Activated T-cell treated with anti-CD3 and anti-CD28 coated beads, Interleukin-2, amount 50 U/mL, for 4 hours (primary cell): ENCODE data around the gene PLAGL1. TPM values are rescaled to one million over a fixed set of nuclear protein-coding genes. Genes with fewer than 3 reads are reported as not detected.

Experiments
- ATAC-seq, 2 donors: fragments of 200-7000 bp; cut with Tn5 transposase; one replicate each; pipeline ENCODE4 v1.10.0; 2021
- DNase-seq: peaks from one replicate; pipeline ENCODE4 v3.0.0-alpha.2; 2020
- H3K27me3 Mint-ChIP-seq: one replicate; pipeline ENCODE4 v1.8.0; 2021; ENCODE audit warnings: low read depth, mixed read lengths
- H3K36me3 Mint-ChIP-seq: one replicate; pipeline ENCODE4 v1.8.0; 2022; ENCODE audit warnings: mixed read lengths; ENCODE audit not compliant: insufficient read depth
- H3K4me1 Mint-ChIP-seq: one replicate; pipeline ENCODE4 v1.8.0; 2021; ENCODE audit warnings: low read depth, mixed read lengths
- H3K4me3 Mint-ChIP-seq: one replicate; pipeline ENCODE4 v1.8.0; 2021; ENCODE audit warnings: mild to moderate bottlenecking, moderate library complexity, mixed read lengths
- H3K9me3 Mint-ChIP-seq: one replicate; pipeline ENCODE4 v1.8.0; 2021; ENCODE audit warnings: mixed read lengths
- total RNA-seq, 3 donors: library from RNA; stranded (reverse); gene quantifications; one replicate each; pipeline ENCODE4 v1.2.1, GENCODE V29; 2021

PLAGL1 gene
- total RNA-seq, 3 donors from 2014 or later = 6.5 to 8.9 (median 7.8) TPM

GRCh38 chr6:143912671-143913070 is 95.4 kb downstream of the PLAGL1 start:
- peaks cover 35% of the 10 kb centered on the region for H3K9me3 Mint-ChIP-seq
- H3K4me3 Mint-ChIP-seq = no peak overlapping the region
- H3K4me1 Mint-ChIP-seq = no peaks in the 10 kb centered on the region
- DNase-seq (no peak), ATAC-seq (no peak)
- peaks cover 17% of the 10 kb centered on the region for H3K36me3 Mint-ChIP-seq
- no peaks in the 10 kb centered on the region for H3K27me3 Mint-ChIP-seq

DNA sequence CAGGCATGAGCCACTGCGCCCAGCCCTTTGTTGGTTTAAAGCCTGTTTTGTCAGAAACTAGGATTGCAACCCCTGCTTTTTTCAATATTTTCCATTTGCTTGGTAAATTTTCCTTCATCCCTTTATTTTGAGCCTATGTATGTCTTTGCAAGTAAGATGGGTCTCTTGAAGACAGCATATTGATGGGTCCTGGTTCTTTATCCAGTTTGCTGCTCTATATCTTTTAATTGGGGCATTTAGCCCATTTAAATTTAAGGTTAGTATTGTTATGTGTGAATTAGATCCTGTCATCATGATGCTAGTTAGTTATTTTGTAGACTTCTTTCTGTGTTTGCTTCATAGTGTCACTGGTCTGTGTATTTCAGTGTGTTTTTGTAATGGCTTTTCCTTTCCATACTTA is 97.0 kb downstream of the PLAGL1 start:
- no peak for ATAC-seq
- Mint-ChIP-seq H3K4me3 (no peak overlapping the region), H3K36me3 (peaks cover 14% of the 10 kb centered on the region)

GRCh38 chr6:143902827-143903226 is 105.2 kb downstream of the PLAGL1 start:
- ATAC-seq (no peak), DNase-seq (no peak)
- Mint-ChIP-seq H3K9me3 (no peaks in the 10 kb centered on the region), H3K4me3 (no peak overlapping the region), H3K36me3 (no peaks in the 10 kb centered on the region), H3K4me1 (peaks cover 9% of the 10 kb centered on the region), H3K27me3 (no peaks in the 10 kb centered on the region)

More for the DNA sequence above, 97.0 kb downstream of the PLAGL1 start:
- Mint-ChIP-seq H3K4me1 (no peaks in the 10 kb centered on the region), H3K27me3 (no peaks in the 10 kb centered on the region), H3K9me3 (peaks cover 27% of the 10 kb centered on the region)
- no peak for DNase-seq

- H3K9me3 Mint-ChIP-seq = no peaks in the 10 kb centered on the region
- H3K4me1 Mint-ChIP-seq = peaks cover 9% of the 10 kb centered on the region
- DNase-seq = no peak
- no peaks in the 10 kb centered on the region for H3K36me3 Mint-ChIP-seq
- peak; percentile 78 to 80 for ATAC-seq
- no peaks in the 10 kb centered on the region for H3K27me3 Mint-ChIP-seq
- no peak overlapping the region for H3K4me3 Mint-ChIP-seq
These were observed 105.9 kb downstream of the PLAGL1 start for GRCh38 chr6:143901885-143902750.

GRCh38 chr6:143900358-143900757 is 107.7 kb downstream of the PLAGL1 start:
- no peak for ATAC-seq
- no peaks in the 10 kb centered on the region for H3K36me3 Mint-ChIP-seq
- no peaks in the 10 kb centered on the region for H3K9me3 Mint-ChIP-seq

GRCh38 chr6:143896126-143896860 is 111.8 kb downstream of the PLAGL1 start:
- no peaks in the 10 kb centered on the region for H3K9me3 Mint-ChIP-seq
- no peaks in the 10 kb centered on the region for H3K4me1 Mint-ChIP-seq
- no peaks in the 10 kb centered on the region for H3K27me3 Mint-ChIP-seq
- no peaks in the 10 kb centered on the region for H3K36me3 Mint-ChIP-seq
- ATAC-seq (no peak), DNase-seq (no peak)
- H3K4me3 Mint-ChIP-seq = no peak overlapping the region

More at GRCh38 chr6:143900358-143900757, 107.7 kb downstream of the PLAGL1 start:
- Mint-ChIP-seq H3K4me1 (peaks cover 9% of the 10 kb centered on the region), H3K4me3 (no peak overlapping the region), H3K27me3 (no peaks in the 10 kb centered on the region)
- no peak for DNase-seq

- no peaks in the 10 kb centered on the region for H3K27me3 Mint-ChIP-seq
- H3K4me3 Mint-ChIP-seq = no peak overlapping the region
- no peak for DNase-seq
- no peaks in the 10 kb centered on the region for H3K9me3 Mint-ChIP-seq
- ATAC-seq = no peak
- no peaks in the 10 kb centered on the region for H3K4me1 Mint-ChIP-seq
- H3K36me3 Mint-ChIP-seq = no peaks in the 10 kb centered on the region
These were observed 113.4 kb downstream of the PLAGL1 start for GRCh38 chr6:143894655-143895054.

Other genes starting within 250 kb of the PLAGL1 start
- 10 to 100 TPM; 91.5 to 98.9 (median 96.2) TPM for gene LTV1, start 164.9 kb downstream of the PLAGL1 start, total RNA-seq
- not detected for gene ZC2HC1B, start 143.8 kb downstream of the PLAGL1 start, total RNA-seq
- 100 to 1,000 TPM; 276 to 301 (median 280) TPM for gene SF3B5, start 87.3 kb upstream of the PLAGL1 start, total RNA-seq
- gene STX11, start 142.3 kb upstream of the PLAGL1 start, total RNA-seq = 10 to 100 TPM; 29.9 to 31.8 (median 30.9) TPM